ENCODE results near the gene ACKR2. TPM values are rescaled to one million over a fixed set of nuclear protein-coding genes. Genes with fewer than 3 reads are reported as not detected.
"Not testable (repeated sequence)": the region's sequence is repeated elsewhere in the genome, so short reads cannot be mapped to it uniquely, and the experiment has no call there.

ACKR2 gene
- polyA plus RNA-seq, 1 donor: 0.46 TPM

- no peak for DNase-seq (ENCODE audit: low read depth)
Measured at GRCh38 chr3:42855547-42856380, 46.5 kb downstream of the ACKR2 start.

- DNase-seq (ENCODE audit: low read depth): no peak
Measured at GRCh38 chr3:42856544-42856943, 47.3 kb downstream of the ACKR2 start.

- no peak for DNase-seq (ENCODE audit: low read depth)
Measured at GRCh38 chr3:42864321-42864950, 55.2 kb downstream of the ACKR2 start.

- no peak for DNase-seq (ENCODE audit: low read depth)
Measured at GRCh38 chr3:42865256-42865655, 56.0 kb downstream of the ACKR2 start.

- DNase-seq (ENCODE audit: low read depth): no peak
Measured at GRCh38 chr3:42867138-42867537, 57.9 kb downstream of the ACKR2 start.

- DNase-seq (ENCODE audit: low read depth): no peak
Measured at GRCh38 chr3:42868841-42869240, 59.6 kb downstream of the ACKR2 start.

GRCh38 chr3:42871592-42872196, 62.4 kb downstream of the ACKR2 start:
- no peak for DNase-seq (ENCODE audit: low read depth)

- DNase-seq (ENCODE audit: low read depth): no peak
Measured at GRCh38 chr3:42872718-42873117, 63.5 kb downstream of the ACKR2 start.

GRCh38 chr3:42873221-42873982, 64.2 kb downstream of the ACKR2 start:
- no peak for DNase-seq (ENCODE audit: low read depth)

- no peak for DNase-seq (ENCODE audit: low read depth)
Measured at GRCh38 chr3:42874749-42875148, 65.5 kb downstream of the ACKR2 start.

- DNase-seq (ENCODE audit: low read depth): no peak
Measured at GRCh38 chr3:42875325-42876151, 66.3 kb downstream of the ACKR2 start, which contains the start of gene CYP8B1. TSS of gene CYP8B1 (minus strand) at chr3:42875879. CDS start at chr3:42875816, 63 bp downstream.

GRCh38 chr3:42876401-42876800, 67.2 kb downstream of the ACKR2 start:
- no peak for DNase-seq (ENCODE audit: low read depth)

GRCh38 chr3:42876940-42877720, 67.9 kb downstream of the ACKR2 start:
- no peak for DNase-seq (ENCODE audit: low read depth)

GRCh38 chr3:42877881-42878280, 68.6 kb downstream of the ACKR2 start:
- no peak for DNase-seq (ENCODE audit: low read depth)

- DNase-seq (ENCODE audit: low read depth): no peak
Measured at GRCh38 chr3:42880183-42880582, 70.9 kb downstream of the ACKR2 start.

- peak; percentile 29 for DNase-seq (ENCODE audit: low read depth)
Measured at GRCh38 chr3:42880601-42881451, 71.6 kb downstream of the ACKR2 start.

- not testable (repeated sequence) for DNase-seq (ENCODE audit: low read depth)
Measured at GRCh38 chr3:42883251-42883930, 74.1 kb downstream of the ACKR2 start.

GRCh38 chr3:42884324-42884723, 75.1 kb downstream of the ACKR2 start:
- DNase-seq (ENCODE audit: low read depth): no peak

Measured in forelimb muscle (tissue), 1 donor.